Panc1 (cell line): Measurements from ENCODE around the gene FOXD2. TPM values are rescaled to one million over a fixed set of nuclear protein-coding genes. Genes with fewer than 3 reads are reported as not detected.

Experiments used
- ATAC-seq: fragments of 200-7000 bp; cut with Tn5 transposase; 2 replicates; pipeline ENCODE4 v1.9.1; 2020; ENCODE audit warnings: mild to moderate bottlenecking, moderate library complexity
- BruUV-seq: library from RNA; stranded (reverse); fragments of 400-500 nt; replicated peaks from 2 replicates; lab custom pipeline; 2021; lab: Mats Ljungman, UMichigan
- CTCF ChIA-PET: fragments of 300-600 bp; sonication (Branson Sonifier 250); formaldehyde crosslinking; loops from one replicate; lab custom pipeline; 2022; ENCODE audit warnings: antibody characterized with exemption; lab: Charles Lee
- POLR2A ChIA-PET: fragments of 300-600 bp; sonication (Branson Sonifier 250); formaldehyde crosslinking; loops from one replicate; lab custom pipeline; 2022; ENCODE audit warnings: antibody characterized with exemption; lab: Charles Lee
- DNase-seq: peaks from one replicate; pipeline ENCODE4 v3.0.0-alpha.2; 2010; ENCODE audit warnings: low read depth, low spot score
- H3K27ac ChIP-seq: 2 replicates; pipeline ENCODE4 v1.5.1; 2011; ENCODE audit warnings: mild to moderate bottlenecking, low read length, inconsistent platforms
- H3K27me3 ChIP-seq: fragments of 200-500 bp; sonication (Bioruptor generic); 2 replicates; pipeline ENCODE4 v1.6.0; 2014; ENCODE audit warnings: low read length, inconsistent platforms; ENCODE audit not compliant: control insufficient read depth, insufficient read depth
- H3K36me3 ChIP-seq: fragments of 200-500 bp; sonication (Bioruptor generic); 2 replicates; pipeline ENCODE4 v1.5.1; 2014; ENCODE audit warnings: inconsistent platforms, mild to moderate bottlenecking, low read length, moderate library complexity; ENCODE audit not compliant: control insufficient read depth, insufficient read depth
- H3K4me1 ChIP-seq: 2 replicates; pipeline ENCODE4 v1.5.1; 2011; ENCODE audit warnings: inconsistent platforms, mild to moderate bottlenecking, low read length, moderate library complexity; ENCODE audit not compliant: control insufficient read depth, insufficient read depth
- H3K4me3 ChIP-seq, 2 experiments: 2 replicates each; pipeline ENCODE4 v1.5.1; 2011 to 2012; ENCODE audit warnings: low read depth in 2 of 2, low read length in 2 of 2, mild to moderate bottlenecking in 2 of 2, inconsistent platforms in 1 of 2, moderate library complexity in 1 of 2
- H3K9me3 ChIP-seq: fragments of 200-500 bp; sonication (Bioruptor generic); 2 replicates; pipeline ENCODE4 v1.5.1; 2014; ENCODE audit warnings: low read depth, mild to moderate bottlenecking, inconsistent platforms, low read length, moderate library complexity; ENCODE audit not compliant: control insufficient read depth, insufficient read depth
- CTCF ChIP-seq: fragments of 450-650 bp; IDR thresholded peaks from 2 replicates; pipeline ENCODE4 v1.5.1; 2017; ENCODE audit warnings: mild to moderate bottlenecking
- POLR2AphosphoS5 ChIP-seq: IDR thresholded peaks from 2 replicates; pipeline ENCODE4 v1.6.1; 2012; ENCODE audit warnings: mild to moderate bottlenecking, low read depth, low read length, moderate library complexity
- REST ChIP-seq, 2 experiments: IDR thresholded peaks; 2 replicates each; pipeline ENCODE4 v1.6.1; 2011 to 2012; ENCODE audit warnings: low read depth in 2 of 2, control low read depth in 1 of 2, low read length in 1 of 2, mild to moderate bottlenecking in 1 of 2, moderate library complexity in 1 of 2; ENCODE audit not compliant: insufficient read depth in 1 of 2
- SIN3A ChIP-seq: IDR thresholded peaks from 2 replicates; pipeline ENCODE4 v1.6.1; 2012; ENCODE audit warnings: low read depth, mild to moderate bottlenecking, low read length, moderate library complexity, borderline replicate concordance; ENCODE audit not compliant: insufficient read depth
- TCF7L2 ChIP-seq: IDR thresholded peaks from 2 replicates; pipeline ENCODE4 v1.6.1; 2011; ENCODE audit warnings: mild to moderate bottlenecking, low read depth, low read length, inconsistent platforms
- in situ Hi-C: cut with HindIII; loops from 2 replicates; pipeline ENCODE4 v1.10.0; 2016; ENCODE audit warnings: low sequenced_read_pairs, low pct_unique_long_range_greater_than_20kb
- intact Hi-C: fragments of 100-400 bp; cut with micrococcal nuclease; formaldehyde crosslinking; loops from one replicate; pipeline ENCODE4 v1.10.0; 2022; ENCODE audit not compliant: unreplicated experiment
- total RNA-seq: library from RNA; stranded (reverse); gene quantifications from one replicate; pipeline ENCODE4 v1.2.1, GENCODE V29; 2021; ENCODE audit not compliant: unreplicated experiment

FOXD2 gene
- total RNA-seq, 1 experiment from 2014 or later, result 2.2 TPM

GRCh38 chr1:47482786-47483185 is 44.9 kb downstream of the FOXD2 start:
- ChIA-PET POLR2A (no interaction called here), CTCF (no interaction called here)
- no TSS peak for BruUV-seq
- Histone ChIP-seq H3K4me1 (peaks cover 4% of the 10 kb centered on the region), H3K9me3 (no peaks in the 10 kb centered on the region), H3K4me3 (no peak overlapping the region), H3K27me3 (0 out of 2 replicates have a peak, but pooled peaks cover 2% of the 10 kb centered on the region), H3K27ac (no peak overlapping the region), H3K36me3 (no peaks in the 10 kb centered on the region)
- TF ChIP-seq SIN3A (no peak), TCF7L2 (no peak), REST (IDR thresholded peaks at IDR 0.05; ENCODE audit: insufficient read depth in 1 of 2, low read depth in 2 of 2, low read length in 1 of 2) (no peak), CTCF (no peak), POLR2AphosphoS5 (no peak)
- DNase-seq (no peak), ATAC-seq (no peak)
- intact Hi-C loops, result no loop called here
- in situ Hi-C loops, result no loop called here

- no TSS peak for BruUV-seq
- Histone ChIP-seq H3K9me3 (no peaks in the 10 kb centered on the region), H3K27me3 (0 out of 2 replicates have a peak, but pooled peaks cover 2% of the 10 kb centered on the region), H3K4me1 (no peaks in the 10 kb centered on the region), H3K27ac (no peak overlapping the region), H3K36me3 (no peaks in the 10 kb centered on the region), H3K4me3 (no peak overlapping the region)
- ChIA-PET CTCF (no interaction called here), POLR2A (no interaction called here)
- in situ Hi-C loops (no loop called here), intact Hi-C loops (no loop called here)
- no peak for TF ChIP-seq REST (IDR thresholded peaks at IDR 0.05; ENCODE audit: insufficient read depth in 1 of 2, low read depth in 2 of 2, low read length in 1 of 2)
- TF ChIP-seq POLR2AphosphoS5, result no peak
- TF ChIP-seq CTCF, result no peak
- no peak for TF ChIP-seq SIN3A
- no peak for TF ChIP-seq TCF7L2
- DNase-seq (no peak), ATAC-seq (no peak)
These were observed 45.8 kb downstream of the FOXD2 start for GRCh38 chr1:47483651-47484050.
